GM21515 (cell line): Measurements from ENCODE around the gene PSRC1.

Experiments used
- ATAC-seq: cut with Tn5 transposase; IDR thresholded peaks from one replicate; pipeline ENCODE4 v1.9.1; 2021; ENCODE audit not compliant: unreplicated experiment

Gene PSRC1

DNA sequence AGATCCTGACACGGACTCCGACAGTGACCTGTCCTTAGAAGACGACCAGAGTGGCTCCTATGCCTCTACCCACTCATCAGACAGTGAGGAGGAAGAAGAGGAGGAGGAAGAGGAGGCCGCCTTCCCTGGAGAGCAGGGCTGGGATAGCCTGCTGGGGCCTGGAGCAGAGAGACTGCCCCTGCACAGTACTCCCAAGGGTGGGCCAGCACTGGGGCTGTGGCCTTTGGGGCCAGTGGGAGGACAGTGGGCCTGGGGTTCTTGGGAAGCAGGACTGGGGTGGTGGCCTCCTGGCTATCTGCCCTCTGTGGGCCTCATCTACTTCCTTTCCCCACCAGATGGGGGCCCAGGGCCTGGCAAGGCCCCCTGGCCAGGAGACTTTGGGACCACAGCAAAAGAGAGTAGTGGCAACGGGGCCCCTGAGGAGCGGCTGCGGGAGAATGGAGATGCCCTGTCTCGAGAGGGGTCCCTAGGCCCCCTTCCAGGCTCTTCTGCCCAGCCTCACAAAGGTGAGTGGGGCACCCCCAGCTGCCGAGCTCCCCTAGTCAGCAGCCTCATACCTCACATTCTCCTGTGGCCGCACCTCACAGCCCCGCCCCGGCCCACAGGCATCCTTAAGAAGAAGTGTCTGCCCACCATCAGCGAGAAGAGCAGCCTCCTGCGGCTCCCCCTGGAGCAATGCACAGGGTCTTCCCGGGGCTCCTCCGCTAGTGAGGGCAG is 10.0 kb downstream of the PSRC1 start:
- no peak for ATAC-seq

DNA sequence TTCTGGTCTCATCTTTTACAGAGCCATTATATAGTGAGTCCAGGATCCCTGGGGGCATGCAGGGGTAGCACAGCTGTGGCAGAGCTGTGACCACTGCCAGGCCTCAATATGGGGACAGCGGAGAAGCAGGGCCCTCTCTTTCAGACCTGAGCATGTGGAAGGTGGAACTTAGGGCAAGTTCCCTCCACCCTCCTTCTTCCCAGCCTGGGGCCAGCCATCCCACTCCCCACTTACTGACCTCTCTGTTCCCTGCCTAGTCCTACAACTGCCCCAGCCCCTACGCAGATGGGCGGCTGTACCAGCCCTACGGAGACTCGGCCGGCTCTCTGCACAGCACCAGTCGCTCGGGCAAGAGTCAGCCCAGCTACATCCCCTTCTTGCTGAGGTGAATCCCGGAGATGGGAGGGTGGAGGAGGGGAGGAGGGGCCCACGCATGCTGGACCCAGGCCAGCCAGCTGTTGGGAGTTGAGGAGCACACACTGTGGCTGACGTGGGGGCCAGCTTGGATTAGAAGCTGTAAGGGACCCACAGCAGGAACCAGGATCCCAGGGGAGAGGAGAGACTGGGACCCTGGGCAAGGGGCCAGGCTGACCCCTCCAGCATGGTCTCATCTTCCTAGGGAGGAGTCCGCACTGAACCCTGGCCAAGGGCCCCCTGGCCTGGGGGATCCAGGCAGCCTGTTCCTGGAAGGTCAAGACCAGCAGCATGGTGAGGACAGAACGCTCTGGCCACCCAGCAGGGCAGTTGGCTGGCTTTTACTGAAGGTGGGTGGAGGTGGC is 10.7 kb downstream of the PSRC1 start:
- no peak for ATAC-seq

DNA sequence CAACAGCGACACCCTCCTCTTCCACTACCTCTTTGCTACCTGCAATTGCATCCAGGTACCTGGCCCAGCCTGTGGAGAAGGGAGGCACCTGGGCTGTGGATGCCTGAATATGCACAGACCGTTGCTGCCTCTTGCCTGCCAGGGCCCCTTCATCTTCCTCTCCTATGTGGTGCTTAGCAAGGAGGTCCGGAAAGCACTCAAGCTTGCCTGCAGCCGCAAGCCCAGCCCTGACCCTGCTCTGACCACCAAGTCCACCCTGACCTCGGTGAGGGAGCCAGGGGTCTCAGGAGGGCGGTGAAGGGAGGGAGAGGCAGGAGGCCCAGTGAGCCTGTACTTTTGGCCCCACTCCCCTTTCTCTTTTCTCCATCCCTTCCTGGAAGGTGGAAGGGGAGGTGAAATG is 11.5 kb downstream of the PSRC1 start:
- no peak for ATAC-seq

DNA sequence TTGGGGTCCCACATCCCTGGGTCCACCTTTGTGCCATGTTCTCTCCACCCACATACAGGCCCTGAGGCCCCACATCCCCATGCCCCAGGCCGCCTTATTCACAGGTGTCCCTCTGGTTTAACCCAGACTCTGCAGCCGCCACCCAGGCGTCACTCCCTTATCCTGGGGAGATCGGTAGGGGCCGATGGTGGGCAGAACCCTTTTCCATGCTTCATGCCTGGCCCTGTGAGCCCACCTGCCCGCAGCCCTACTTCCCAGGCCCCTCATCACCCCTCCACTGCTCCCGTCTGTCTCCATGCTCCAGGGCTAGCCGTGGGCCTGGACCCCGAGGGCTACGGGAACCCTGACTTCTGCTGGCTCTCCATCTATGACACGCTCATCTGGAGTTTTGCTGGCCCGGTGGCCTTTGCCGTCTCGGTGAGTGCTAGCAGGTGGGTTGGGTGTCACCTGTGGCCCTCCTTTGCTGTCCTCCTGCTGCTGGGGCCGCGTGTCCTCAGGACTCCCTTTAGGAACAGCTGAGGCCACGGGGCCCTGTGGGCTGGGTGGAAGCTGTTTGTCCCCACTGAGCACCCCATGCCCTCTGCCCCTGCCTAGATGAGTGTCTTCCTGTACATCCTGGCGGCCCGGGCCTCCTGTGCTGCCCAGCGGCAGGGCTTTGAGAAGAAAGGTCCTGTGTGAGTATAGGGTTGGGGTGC is 12.2 kb downstream of the PSRC1 start:
- no peak for ATAC-seq

DNA sequence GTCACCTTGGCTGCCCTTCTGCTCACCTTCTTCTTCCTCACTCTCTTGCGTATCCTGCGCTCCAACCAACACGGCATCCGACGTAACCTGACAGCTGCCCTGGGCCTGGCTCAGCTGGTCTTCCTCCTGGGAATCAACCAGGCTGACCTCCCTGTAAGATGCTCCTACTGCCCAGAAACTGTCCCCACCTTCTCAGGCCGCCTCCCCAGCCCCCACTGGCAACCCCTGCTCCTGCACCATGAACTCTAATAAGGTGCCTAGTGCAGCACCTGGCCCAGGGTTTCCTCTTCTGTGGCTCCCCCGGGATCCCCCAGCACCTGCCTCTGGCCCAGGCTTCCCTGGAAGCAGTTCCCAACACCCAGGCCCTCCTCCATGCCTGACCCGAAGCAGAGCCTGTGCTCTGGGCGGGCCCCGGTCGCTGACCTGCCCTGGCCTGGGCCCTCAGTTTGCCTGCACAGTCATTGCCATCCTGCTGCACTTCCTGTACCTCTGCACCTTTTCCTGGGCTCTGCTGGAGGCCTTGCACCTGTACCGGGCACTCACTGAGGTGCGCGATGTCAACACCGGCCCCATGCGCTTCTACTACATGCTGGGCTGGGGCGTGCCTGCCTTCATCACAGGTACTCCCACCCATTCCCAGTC is 12.8 kb downstream of the PSRC1 start:
- no peak for ATAC-seq

DNA sequence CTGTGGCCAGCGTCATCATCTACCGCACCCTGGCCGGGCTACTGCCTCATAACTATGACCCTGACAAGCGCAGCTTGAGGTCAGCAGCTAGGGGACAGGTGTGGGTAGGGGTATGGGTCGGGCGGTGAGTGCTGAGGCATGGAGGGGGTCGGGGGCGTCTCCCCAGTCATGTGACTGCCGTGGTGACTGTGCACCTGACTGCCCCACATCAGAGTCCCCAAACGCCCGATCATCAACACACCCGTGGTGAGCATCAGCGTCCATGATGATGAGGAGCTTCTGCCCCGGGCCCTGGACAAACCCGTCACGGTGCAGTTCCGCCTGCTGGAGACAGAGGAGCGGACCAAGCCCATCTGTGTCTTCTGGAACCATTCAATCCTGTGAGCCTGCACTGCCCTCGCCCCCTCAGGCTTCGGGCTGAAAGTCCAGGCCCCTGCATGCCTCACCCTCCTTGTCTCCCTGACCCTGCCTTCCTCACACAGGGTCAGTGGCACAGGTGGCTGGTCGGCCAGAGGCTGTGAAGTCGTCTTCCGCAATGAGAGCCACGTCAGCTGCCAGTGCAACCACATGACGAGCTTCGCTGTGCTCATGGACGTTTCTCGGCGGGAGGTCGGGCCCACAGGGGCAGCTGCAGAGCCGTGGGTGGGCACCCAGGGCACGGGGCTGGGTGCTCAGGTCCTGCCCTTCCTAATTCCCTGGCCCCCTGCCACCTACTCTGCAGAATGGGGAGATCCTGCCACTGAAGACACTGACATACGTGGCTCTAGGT is 13.5 kb downstream of the PSRC1 start:
- no peak for ATAC-seq

DNA sequence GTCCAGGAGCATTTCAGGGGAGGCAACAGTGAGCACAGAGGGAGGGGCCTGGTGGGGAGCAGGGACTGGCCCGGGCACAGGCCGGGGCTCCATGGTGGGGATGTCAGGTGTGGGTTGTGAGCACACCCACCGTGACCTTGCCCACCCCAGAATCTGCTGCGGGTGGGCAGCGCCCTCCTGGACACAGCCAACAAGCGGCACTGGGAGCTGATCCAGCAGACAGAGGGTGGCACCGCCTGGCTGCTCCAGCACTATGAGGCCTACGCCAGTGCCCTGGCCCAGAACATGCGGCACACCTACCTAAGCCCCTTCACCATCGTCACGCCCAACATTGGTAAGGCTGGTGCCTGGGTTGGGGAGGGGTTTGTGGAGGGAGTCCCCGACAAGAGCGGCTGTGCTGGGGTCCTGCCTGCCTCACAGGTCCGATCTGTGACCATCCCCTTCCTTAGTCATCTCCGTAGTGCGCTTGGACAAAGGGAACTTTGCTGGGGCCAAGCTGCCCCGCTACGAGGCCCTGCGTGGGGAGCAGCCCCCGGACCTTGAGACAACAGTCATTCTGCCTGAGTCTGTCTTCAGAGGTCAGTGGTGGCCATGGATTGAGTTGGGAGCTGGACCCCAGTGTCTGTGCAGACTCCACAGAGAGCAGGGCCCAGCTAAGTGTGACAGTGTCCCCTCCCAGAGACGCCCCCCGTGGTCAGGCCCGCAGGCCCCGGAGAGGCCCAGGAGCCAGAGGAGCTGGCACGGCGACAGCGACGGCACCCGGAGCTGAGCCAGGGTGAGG is 14.3 kb downstream of the PSRC1 start:
- ATAC-seq, result no peak

DNA sequence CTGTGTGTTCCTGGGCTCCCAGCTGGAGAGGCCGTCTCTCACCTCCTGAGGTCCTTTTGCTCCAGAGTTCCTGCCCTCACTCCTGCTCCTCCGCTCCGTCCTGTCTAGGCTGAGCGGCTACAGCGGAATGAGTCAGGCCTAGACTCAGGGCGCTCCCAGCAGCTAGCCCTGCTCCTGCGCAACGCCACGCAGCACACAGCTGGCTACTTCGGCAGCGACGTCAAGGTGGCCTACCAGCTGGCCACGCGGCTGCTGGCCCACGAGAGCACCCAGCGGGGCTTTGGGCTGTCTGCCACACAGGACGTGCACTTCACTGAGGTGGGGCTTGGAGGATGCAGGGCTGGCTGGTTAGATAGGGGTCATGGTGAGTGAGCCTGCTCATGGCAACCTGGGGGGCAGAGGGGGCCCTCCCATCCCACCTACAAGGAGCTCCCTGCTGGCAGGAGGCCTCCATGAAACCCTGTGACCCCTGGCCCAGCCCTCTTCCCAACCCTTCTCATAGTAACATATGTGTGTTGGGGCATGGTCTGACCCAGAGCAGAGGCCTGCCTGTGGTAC is 15.1 kb downstream of the PSRC1 start:
- ATAC-seq, result no peak

DNA sequence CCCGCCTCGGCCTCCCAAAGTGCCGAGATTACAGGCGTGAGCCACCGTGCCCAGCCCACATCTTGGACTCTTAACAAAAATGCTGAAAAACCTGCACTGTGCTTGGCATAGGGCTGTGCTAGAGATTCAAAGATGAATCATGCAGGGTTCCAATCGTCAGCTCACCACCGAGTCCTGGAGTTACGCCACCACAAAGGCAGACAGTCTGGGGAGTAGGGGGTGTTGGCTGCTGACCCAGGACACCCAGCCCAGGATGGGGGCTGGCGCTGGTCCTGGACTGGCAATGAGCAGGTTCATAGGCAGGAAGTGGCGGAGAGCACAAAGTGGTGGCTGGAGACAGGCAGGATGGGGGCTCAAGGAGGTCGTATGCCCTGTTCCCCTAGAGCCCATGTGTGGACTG is 16.0 kb downstream of the PSRC1 start:
- ATAC-seq, result no peak

DNA sequence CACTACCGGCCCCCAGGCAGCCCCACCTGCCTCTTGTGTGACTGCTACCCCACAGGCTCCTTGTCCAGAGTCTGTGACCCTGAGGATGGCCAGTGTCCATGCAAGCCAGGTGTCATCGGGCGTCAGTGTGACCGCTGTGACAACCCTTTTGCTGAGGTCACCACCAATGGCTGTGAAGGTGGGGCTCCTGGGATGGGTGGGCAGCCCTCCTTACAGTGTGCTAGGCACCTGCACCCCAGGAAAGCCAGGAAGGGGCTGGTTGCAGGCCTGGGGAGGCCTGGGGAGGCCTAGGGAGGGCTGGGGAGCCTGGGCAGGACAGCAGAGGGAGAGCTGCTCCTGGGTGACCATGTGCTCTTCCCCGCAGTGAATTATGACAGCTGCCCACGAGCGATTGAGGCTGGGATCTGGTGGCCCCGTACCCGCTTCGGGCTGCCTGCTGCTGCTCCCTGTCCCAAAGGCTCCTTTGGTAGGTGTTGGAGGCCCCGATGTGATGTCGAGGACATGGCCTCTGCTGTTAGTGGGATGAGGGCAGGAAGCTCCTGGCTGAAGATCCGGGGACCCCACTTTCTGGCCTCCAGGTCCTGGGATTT is 17.1 kb downstream of the PSRC1 start:
- no peak for ATAC-seq

DNA sequence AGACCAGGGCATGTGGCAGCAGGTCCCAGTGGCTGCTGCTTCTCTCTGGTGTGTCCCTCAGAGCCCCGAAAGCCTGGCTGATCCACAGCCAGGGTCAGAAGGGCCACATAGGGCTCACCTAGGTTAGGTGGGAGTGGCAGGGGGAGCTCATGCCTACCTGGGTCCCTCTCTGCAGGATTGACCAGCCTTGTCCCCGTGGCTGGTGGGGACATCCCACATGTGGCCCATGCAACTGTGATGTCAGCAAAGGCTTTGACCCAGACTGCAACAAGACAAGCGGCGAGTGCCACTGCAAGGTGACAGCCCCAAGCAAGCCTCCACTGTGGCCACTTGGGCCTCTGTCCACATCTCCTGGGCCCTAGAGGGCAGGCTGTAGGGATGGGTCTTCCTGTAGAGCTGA is 17.9 kb downstream of the PSRC1 start:
- ATAC-seq, result no peak

DNA sequence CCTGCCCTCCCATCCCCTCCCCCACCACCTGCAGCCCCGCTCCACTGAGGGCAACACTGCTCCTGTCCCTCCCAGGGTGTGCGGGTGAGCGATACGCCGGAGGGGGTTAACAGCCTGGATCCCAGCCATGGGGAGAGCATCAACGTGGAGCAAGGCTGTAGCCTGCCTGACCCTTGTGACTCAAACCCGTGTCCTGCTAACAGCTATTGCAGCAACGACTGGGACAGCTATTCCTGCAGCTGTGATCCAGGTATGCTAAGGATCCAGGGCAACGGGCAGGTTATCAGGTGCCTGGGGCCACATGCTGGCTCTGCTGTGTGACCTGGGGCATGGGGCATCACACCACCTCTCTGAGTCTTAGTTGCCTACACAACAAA is 18.6 kb downstream of the PSRC1 start:
- ATAC-seq, result no peak

DNA sequence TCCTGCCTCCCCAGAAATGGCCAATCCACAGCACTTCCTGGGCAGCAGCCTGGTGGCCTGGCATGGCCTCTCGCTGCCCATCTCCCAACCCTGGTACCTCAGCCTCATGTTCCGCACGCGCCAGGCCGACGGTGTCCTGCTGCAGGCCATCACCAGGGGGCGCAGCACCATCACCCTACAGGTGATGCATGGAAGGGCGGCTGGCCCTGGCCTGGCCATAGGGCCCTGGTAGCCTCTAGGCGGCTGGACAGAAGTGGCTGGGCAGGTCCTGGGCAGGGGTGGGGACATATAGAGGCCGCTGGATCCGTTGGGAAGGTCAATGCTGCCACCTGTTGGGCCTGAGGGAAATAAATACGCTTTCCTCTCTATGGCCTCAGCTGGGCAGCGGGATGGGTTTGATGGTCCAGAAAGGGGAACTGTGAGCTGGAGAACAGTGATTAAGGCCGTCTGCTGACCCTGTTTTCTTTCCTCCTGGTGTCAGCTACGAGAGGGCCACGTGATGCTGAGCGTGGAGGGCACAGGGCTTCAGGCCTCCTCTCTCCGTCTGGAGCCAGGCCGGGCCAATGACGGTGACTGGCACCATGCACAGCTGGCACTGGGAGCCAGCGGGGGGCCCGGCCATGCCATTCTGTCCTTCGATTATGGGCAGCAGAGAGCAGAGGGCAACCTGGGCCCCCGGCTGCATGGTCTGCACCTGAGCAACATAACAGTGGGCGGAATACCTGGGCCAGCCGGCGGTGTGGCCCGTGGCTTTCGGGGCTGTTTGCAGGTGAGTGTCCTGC is 19.2 kb downstream of the PSRC1 start:
- ATAC-seq, result no peak

DNA sequence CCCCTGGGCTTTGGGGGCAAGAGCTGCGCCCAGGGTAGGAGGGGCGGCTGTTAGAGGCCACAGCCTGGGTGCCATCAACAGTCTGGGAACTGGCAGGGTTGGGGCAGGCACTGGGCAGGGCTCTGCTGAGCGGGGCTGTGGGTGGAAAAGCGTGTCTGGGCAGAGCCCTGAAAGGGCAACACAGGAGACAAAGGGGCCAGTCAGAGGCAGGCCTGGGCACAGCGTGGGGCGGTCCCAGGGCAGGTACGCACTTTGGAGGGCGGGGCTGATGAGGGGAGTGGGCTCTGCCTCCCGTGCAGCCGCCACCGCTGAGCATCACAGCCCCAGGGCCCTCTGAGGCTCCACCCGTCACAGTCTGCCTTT is 19.7 kb downstream of the PSRC1 start:
- no peak for ATAC-seq

DNA sequence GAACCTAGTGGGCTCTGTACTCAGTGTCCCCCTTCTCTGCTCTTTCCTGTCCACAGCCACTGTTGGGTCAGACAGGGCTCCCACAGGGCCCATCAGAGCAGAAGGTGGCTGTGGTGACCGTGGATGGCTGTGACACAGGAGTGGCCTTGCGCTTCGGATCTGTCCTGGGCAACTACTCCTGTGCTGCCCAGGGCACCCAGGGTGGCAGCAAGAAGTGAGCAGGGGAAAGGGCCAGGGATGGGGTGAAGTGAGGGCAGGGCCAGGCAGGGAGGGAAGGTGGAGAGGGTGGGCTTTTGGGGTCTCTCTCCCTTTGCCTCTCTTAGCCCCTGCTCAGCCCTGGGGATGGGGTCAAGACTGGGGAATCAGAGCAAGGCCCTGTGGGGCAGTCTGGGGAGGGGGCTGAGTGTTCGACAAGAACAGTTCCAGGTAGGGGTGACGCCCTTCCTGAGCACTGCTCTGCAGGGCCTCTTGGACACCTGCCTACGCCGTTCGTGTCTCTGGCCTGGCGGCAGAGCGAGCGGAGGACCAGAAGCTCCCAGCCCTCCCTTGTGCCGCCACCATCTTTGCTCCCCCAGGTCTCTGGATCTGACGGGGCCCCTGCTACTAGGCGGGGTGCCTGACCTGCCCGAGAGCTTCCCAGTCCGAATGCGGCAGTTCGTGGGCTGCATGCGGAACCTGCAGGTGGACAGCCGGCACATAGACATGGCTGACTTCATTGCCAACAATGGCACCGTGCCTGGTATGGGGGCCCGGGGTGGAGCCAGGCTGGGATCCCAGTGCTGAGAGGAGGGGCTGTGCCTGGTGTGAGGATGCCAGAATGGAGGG is 20.5 kb downstream of the PSRC1 start:
- no peak for ATAC-seq

DNA sequence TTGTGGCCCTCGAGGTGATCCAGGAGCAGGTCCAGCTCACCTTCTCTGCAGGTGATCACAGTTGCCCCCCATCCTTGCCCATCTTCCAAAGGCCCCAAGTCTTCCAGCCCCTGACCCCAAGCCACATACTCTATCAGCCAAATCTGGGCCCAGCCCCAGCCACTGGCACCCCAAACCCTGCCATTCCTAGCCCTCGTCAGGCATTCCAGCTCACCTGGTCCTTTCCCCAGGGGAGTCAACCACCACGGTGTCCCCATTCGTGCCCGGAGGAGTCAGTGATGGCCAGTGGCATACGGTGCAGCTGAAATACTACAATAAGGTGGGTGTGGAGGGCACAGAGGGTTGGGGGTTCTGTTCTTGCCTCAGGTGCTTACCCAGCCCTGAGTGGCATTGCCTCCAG is 21.4 kb downstream of the PSRC1 start:
- no peak for ATAC-seq

DNA sequence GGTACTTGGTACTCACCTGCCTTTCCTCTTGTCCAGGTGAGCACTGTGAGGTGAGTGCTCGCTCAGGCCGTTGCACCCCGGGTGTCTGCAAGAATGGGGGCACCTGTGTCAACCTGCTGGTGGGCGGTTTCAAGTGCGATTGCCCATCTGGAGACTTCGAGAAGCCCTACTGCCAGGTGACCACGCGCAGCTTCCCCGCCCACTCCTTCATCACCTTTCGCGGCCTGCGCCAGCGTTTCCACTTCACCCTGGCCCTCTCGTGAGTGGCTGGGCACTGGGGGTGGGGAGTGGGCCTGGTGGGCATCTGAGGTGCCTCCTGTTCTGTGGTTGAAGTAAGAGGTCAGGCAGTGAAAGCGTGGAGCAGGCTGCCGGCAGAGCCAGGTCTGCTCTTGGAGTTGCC is 21.9 kb downstream of the PSRC1 start:
- ATAC-seq, result no peak
